Neutrophil (primary cell): Measurements from ENCODE around the gene GCNT2.
"Not testable (repeated sequence)": the region's sequence is repeated elsewhere in the genome, so short reads cannot be mapped to it uniquely, and the experiment has no call there.

Experiments
- H3K27ac ChIP-seq: fragments of 200-600 bp; sonication (generic); 2 replicates; pipeline ENCODE4 v1.5.1; 2016; ENCODE audit warnings: mild to moderate bottlenecking, moderate library complexity
- H3K27me3 ChIP-seq: fragments of 200-600 bp; sonication (generic); 2 replicates; pipeline ENCODE4 v1.6.0; 2016; ENCODE audit warnings: mild to moderate bottlenecking
- H3K36me3 ChIP-seq: fragments of 200-600 bp; sonication (generic); 2 replicates; pipeline ENCODE4 v1.5.1; 2017
- H3K4me1 ChIP-seq, 2 experiments: fragments of 200-600 bp in 1 of 2; sonication (generic) in 1 of 2; 1 replicate in 1 of 2; 2 replicates in 1 of 2; pipeline versions ENCODE4 v1.5.1 to v1.6.1; 2013 to 2016; ENCODE audit warnings: low read depth in 1 of 2, low read length in 1 of 2, mild to moderate bottlenecking in 1 of 2, moderate library complexity in 1 of 2; ENCODE audit not compliant: control insufficient read depth in 1 of 2, insufficient read depth in 1 of 2
- H3K4me3 ChIP-seq, 2 experiments: fragments of 200-600 bp in 1 of 2; sonication (generic) in 1 of 2; 1 replicate in 1 of 2; 2 replicates in 1 of 2; pipeline ENCODE4 v1.5.1; 2013 to 2016; ENCODE audit warnings: low read depth in 1 of 2, low read length in 1 of 2, mild to moderate bottlenecking in 1 of 2, moderate library complexity in 1 of 2
- H3K9me3 ChIP-seq: fragments of 200-600 bp; sonication (generic); 2 replicates; pipeline ENCODE4 v1.5.1; 2016
- CTCF ChIP-seq: fragments of 200-600 bp; sonication (generic); IDR thresholded peaks from 2 replicates; pipeline ENCODE4 v1.5.1; 2016; ENCODE audit warnings: antibody characterized with exemption

GCNT2 gene

GRCh38 chr6:10528158-10528981 lies 7.2 kb downstream of the GCNT2 start:
- Histone ChIP-seq H3K27me3 (peaks cover 33% of the 10 kb centered on the region), H3K4me1 (peaks cover 20 to 22% of the 10 kb centered on the region in 2 experiments), H3K9me3 (no peaks in the 10 kb centered on the region), H3K27ac (peak overlapping the region; percentile 70), H3K4me3 (peak overlapping the region; percentile 53 to 54), H3K36me3 (no peaks in the 10 kb centered on the region)
- no peak for TF ChIP-seq CTCF

- H3K4me3 ChIP-seq: peak overlapping the region; percentile 53 to 54
- H3K4me1 ChIP-seq: peaks cover 27 to 29% of the 10 kb centered on the region in 2 experiments
- TF ChIP-seq CTCF: no peak
- no peaks in the 10 kb centered on the region for H3K9me3 ChIP-seq
- peak overlapping the region; percentile 70 for H3K27ac ChIP-seq
- H3K36me3 ChIP-seq: no peaks in the 10 kb centered on the region
- peaks cover 28% of the 10 kb centered on the region for H3K27me3 ChIP-seq
Observed at GRCh38 chr6:10529231-10529801, 8.2 kb downstream of the GCNT2 start.

GRCh38 chr6:10529828-10530374 lies 8.8 kb downstream of the GCNT2 start:
- H3K27ac ChIP-seq: not testable (repeated sequence)
- H3K4me3 ChIP-seq: peak overlapping the region in 1 of 2 experiments; percentile 54

GRCh38 chr6:10531503-10531902 lies 10.4 kb downstream of the GCNT2 start:
- H3K27me3 ChIP-seq: peaks cover 20% of the 10 kb centered on the region
- H3K36me3 ChIP-seq: no peaks in the 10 kb centered on the region
- no peaks in the 10 kb centered on the region for H3K9me3 ChIP-seq
- H3K4me3 ChIP-seq: no peak overlapping the region
- H3K27ac ChIP-seq: no peak overlapping the region
- TF ChIP-seq CTCF: no peak
- peaks cover 48 to 50% of the 10 kb centered on the region in 2 experiments for H3K4me1 ChIP-seq

More at GRCh38 chr6:10529828-10530374, 8.8 kb downstream of the GCNT2 start:
- Histone ChIP-seq H3K4me1 (peaks cover 32 to 35% of the 10 kb centered on the region in 2 experiments), H3K27me3 (peaks cover 23% of the 10 kb centered on the region)
- H3K36me3 ChIP-seq, H3K9me3 ChIP-seq: not testable (repeated sequence)

- Histone ChIP-seq H3K4me1 (peaks cover 53 to 55% of the 10 kb centered on the region in 2 experiments), H3K27ac (no peak overlapping the region), H3K9me3 (no peaks in the 10 kb centered on the region), H3K36me3 (no peaks in the 10 kb centered on the region), H3K4me3 (no peak overlapping the region), H3K27me3 (peaks cover 20% of the 10 kb centered on the region)
- no peak for TF ChIP-seq CTCF
Observed at GRCh38 chr6:10531942-10532341, 10.8 kb downstream of the GCNT2 start.

GRCh38 chr6:10532392-10532791 lies 11.2 kb downstream of the GCNT2 start:
- Histone ChIP-seq H3K36me3 (no peaks in the 10 kb centered on the region), H3K4me3 (no peak overlapping the region), H3K27me3 (peaks cover 20% of the 10 kb centered on the region), H3K9me3 (no peaks in the 10 kb centered on the region), H3K4me1 (peaks cover 57 to 58% of the 10 kb centered on the region in 2 experiments), H3K27ac (no peak overlapping the region)
- TF ChIP-seq CTCF: no peak
